ENCODE measurements around the gene CLEC3B.

The CLEC3B gene

GRCh38 chr3:45080824-45081223 is 54.7 kb downstream of the CLEC3B start:
- DNase-seq (ENCODE audit: low spot score) (no peak), ATAC-seq (ENCODE audit: low read depth) (no peak)
- Histone ChIP-seq H3K36me3 (ENCODE audit: low read depth) (peaks cover 30% of the 10 kb centered on the region), H3K27me3 (ENCODE audit: insufficient read depth, poor library complexity, severe bottlenecking) (no peaks in the 10 kb centered on the region), H3K4me1 (ENCODE audit: insufficient read depth, poor library complexity, severe bottlenecking) (no peaks in the 10 kb centered on the region), H3K4me3 (ENCODE audit: severe bottlenecking) (no peak overlapping the region), H3K9me3 (ENCODE audit: severe bottlenecking) (no peaks in the 10 kb centered on the region), H3K27ac (ENCODE audit: poor library complexity, severe bottlenecking) (no peak overlapping the region)
- no peak for TF ChIP-seq CTCF (IDR thresholded peaks at IDR 0.05; ENCODE audit: poor library complexity, severe bottlenecking)

- H3K36me3 ChIP-seq (ENCODE audit: low read depth), result peaks cover 38% of the 10 kb centered on the region
- no peaks in the 10 kb centered on the region for H3K9me3 ChIP-seq (ENCODE audit: severe bottlenecking)
- no peaks in the 10 kb centered on the region for H3K27me3 ChIP-seq (ENCODE audit: insufficient read depth, poor library complexity, severe bottlenecking)
- H3K27ac ChIP-seq (ENCODE audit: poor library complexity, severe bottlenecking), result no peak overlapping the region
- H3K4me1 ChIP-seq (ENCODE audit: insufficient read depth, poor library complexity, severe bottlenecking), result no peaks in the 10 kb centered on the region
- no peak overlapping the region for H3K4me3 ChIP-seq (ENCODE audit: severe bottlenecking)
- ATAC-seq (ENCODE audit: low read depth), result no peak
- no peak for DNase-seq (ENCODE audit: low spot score)
- TF ChIP-seq CTCF (IDR thresholded peaks at IDR 0.05; ENCODE audit: poor library complexity, severe bottlenecking), result no peak
Measured at GRCh38 chr3:45081506-45082141, 55.5 kb downstream of the CLEC3B start.

DNA sequence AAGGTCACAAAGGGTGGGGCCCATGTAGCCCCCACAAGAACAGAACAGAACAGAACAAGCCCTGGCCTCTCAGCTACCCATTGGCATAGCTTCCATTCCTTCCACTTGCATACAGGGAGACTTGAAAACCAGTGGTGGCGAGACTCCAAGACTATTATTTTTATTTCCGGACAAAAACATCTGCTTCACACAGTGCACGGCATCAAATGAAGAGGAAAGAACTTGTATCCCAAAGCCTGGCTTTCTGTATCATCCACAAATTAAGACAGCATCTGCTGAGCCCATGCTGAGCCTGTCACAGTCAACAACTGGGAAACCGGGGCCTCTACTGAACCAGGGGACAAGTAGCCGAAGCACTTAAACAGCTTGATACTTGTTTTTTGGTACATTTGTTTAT is 56.0 kb downstream of the CLEC3B start:
- Histone ChIP-seq H3K4me1 (ENCODE audit: insufficient read depth, poor library complexity, severe bottlenecking) (no peaks in the 10 kb centered on the region), H3K9me3 (ENCODE audit: severe bottlenecking) (no peaks in the 10 kb centered on the region), H3K36me3 (ENCODE audit: low read depth) (peaks cover 43% of the 10 kb centered on the region), H3K4me3 (ENCODE audit: severe bottlenecking) (no peak overlapping the region), H3K27ac (ENCODE audit: poor library complexity, severe bottlenecking) (no peak overlapping the region), H3K27me3 (ENCODE audit: insufficient read depth, poor library complexity, severe bottlenecking) (no peaks in the 10 kb centered on the region)
- DNase-seq (ENCODE audit: low spot score) (no peak), ATAC-seq (ENCODE audit: low read depth) (no peak)
- no peak for TF ChIP-seq CTCF (IDR thresholded peaks at IDR 0.05; ENCODE audit: poor library complexity, severe bottlenecking)

DNA sequence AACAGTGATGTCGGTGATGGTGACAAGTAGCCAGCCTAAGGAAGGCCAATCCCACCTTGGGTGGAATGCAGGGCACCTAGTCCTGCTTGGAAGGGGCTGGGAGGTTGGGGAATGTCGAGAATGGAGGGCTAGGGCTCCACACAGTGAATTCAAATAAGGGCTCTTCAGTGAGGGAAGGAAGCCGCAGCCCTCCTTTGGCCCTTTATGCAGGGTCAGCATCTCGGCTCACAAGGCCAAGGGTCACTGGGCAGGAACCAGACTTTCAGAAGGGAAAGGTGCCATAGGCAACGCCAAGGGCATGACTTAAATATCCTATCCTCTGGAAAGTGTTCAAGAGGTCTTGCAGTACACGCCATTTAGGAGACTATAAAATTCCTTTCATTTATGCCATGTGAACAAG is 56.9 kb downstream of the CLEC3B start:
- peaks cover under 1% of the 10 kb centered on the region for H3K4me1 ChIP-seq (ENCODE audit: insufficient read depth, poor library complexity, severe bottlenecking)
- ATAC-seq (ENCODE audit: low read depth), result no peak
- H3K27me3 ChIP-seq (ENCODE audit: insufficient read depth, poor library complexity, severe bottlenecking), result no peaks in the 10 kb centered on the region
- TF ChIP-seq CTCF (IDR thresholded peaks at IDR 0.05; ENCODE audit: poor library complexity, severe bottlenecking), result no peak
- no peak for DNase-seq (ENCODE audit: low spot score)
- H3K36me3 ChIP-seq (ENCODE audit: low read depth), result peaks cover 52% of the 10 kb centered on the region
- no peak overlapping the region for H3K4me3 ChIP-seq (ENCODE audit: severe bottlenecking)
- no peak overlapping the region for H3K27ac ChIP-seq (ENCODE audit: poor library complexity, severe bottlenecking)
- no peaks in the 10 kb centered on the region for H3K9me3 ChIP-seq (ENCODE audit: severe bottlenecking)

DNA sequence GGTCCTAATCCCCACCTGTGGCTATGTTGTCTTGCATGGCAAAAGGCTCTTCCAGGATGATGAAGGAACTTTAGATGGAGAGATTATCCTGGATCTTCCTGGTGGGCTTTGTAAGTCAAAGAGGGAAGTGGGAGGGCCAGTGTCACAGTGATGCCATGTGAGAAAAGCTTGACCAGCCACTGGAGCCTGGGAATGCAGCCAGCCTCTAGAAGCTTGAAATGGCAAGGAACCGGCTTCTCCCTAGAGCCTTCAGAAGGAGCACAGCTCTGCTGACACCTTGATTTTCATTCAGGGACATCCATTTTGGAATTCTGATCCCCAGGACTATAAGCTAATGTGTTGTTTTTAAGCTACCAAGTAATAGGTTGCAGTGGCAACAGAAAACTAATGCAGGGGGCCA is 58.3 kb downstream of the CLEC3B start:
- ATAC-seq (ENCODE audit: low read depth), result no peak

More for the DNA sequence above, 58.3 kb downstream of the CLEC3B start:
- Histone ChIP-seq H3K27ac (ENCODE audit: poor library complexity, severe bottlenecking) (no peak overlapping the region), H3K4me1 (ENCODE audit: insufficient read depth, poor library complexity, severe bottlenecking) (peaks cover 14% of the 10 kb centered on the region), H3K9me3 (ENCODE audit: severe bottlenecking) (no peaks in the 10 kb centered on the region), H3K4me3 (ENCODE audit: severe bottlenecking) (no peak overlapping the region), H3K36me3 (ENCODE audit: low read depth) (peaks cover 65% of the 10 kb centered on the region), H3K27me3 (ENCODE audit: insufficient read depth, poor library complexity, severe bottlenecking) (no peaks in the 10 kb centered on the region)
- no peak for TF ChIP-seq CTCF (IDR thresholded peaks at IDR 0.05; ENCODE audit: poor library complexity, severe bottlenecking)
- DNase-seq (ENCODE audit: low spot score), result no peak
